IPS DF 6.9 (cell line): ENCODE measurements around the gene MCTS1.
"Not testable (repeated sequence)": the region's sequence is repeated elsewhere in the genome, so short reads cannot be mapped to it uniquely, and the experiment has no call there.

ENCODE experiments used
- DNase-seq: peaks from one replicate; pipeline ENCODE4 v3.0.0-alpha.2; 2013; ENCODE audit warnings: low read depth, low spot score
- H3K27ac ChIP-seq: one replicate; pipeline ENCODE4 v1.5.1; 2013; ENCODE audit warnings: low read length, control low read depth
- H3K27me3 ChIP-seq: 2 replicates; pipeline ENCODE4 v1.6.1; 2013; ENCODE audit warnings: mild to moderate bottlenecking, low read length; ENCODE audit not compliant: control insufficient read depth, insufficient read depth
- H3K36me3 ChIP-seq: 2 replicates; pipeline ENCODE4 v1.6.1; 2013; ENCODE audit warnings: low read length; ENCODE audit not compliant: control insufficient read depth, insufficient read depth
- H3K4me1 ChIP-seq: 2 replicates; pipeline ENCODE4 v1.6.1; 2013; ENCODE audit warnings: low read length; ENCODE audit not compliant: control insufficient read depth, insufficient read depth
- H3K4me3 ChIP-seq: 2 replicates; pipeline ENCODE4 v1.5.1; 2013; ENCODE audit warnings: mild to moderate bottlenecking, low read length
- H3K9me3 ChIP-seq: 2 replicates; pipeline ENCODE4 v1.6.1; 2013; ENCODE audit warnings: low read length, inconsistent platforms; ENCODE audit not compliant: control insufficient read depth, insufficient read depth
- WGBS: extraction: QIAGEN DNeasy Blood & Tissue Kit; methylation state at CpG from one replicate; pipeline ENCODE4 v1.1.7; 2013; ENCODE audit warnings: mixed read lengths, missing lambda C conversion rate; ENCODE audit not compliant: insufficient read length, insufficient coverage; 5-methylcytosine and 5-hydroxymethylcytosine counted together

Gene MCTS1

DNA sequence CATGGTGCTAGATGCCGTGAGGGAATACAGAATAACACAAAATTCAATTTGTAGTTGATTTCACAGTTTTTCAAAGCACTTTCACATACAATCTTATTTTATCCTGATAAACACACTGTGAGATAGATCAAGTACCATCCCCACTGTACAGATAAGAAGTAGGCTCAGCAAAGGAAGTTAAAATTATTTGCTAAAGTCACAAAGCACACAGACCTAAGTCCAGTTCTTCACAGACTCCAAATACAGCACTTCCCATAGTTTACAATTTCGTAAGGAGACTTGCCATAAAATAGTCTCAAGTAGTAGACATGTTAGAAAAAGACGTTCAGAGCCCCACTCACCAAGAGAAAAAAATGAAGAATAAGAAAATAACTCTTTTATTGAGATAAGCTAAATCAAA, 35.3 kb upstream of the MCTS1 start:
- Histone ChIP-seq H3K9me3 (no peaks in the 10 kb centered on the region), H3K27ac (no peak overlapping the region)
- no peak for DNase-seq

DNA sequence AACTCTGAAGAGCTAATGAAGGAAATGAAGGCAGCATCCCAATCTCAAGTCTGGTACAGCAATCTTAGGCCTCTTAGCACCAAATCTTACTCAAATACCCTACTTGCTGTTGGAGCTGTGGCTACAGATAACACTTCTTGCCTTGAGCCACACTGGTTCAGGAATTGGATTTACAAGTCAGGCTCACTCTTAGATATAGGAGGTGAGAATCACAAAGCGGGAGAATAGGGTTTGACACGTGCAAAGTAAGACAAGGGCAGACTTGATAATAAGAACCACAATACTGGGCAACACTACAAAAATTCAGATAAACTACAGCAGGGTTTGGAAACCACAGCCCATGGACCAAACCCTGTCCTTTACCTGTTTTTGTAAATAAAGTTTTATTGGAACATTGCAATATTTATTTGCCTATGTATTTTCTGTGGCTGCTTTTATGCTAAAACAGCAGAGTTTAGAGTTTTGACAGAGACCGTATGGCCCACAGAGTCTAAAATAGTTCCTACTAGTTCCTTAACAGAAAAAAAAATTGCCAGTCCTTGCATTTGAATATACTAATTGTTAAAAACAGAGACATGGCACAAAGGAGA, 33.8 kb upstream of the MCTS1 start:
- DNase-seq: no peak
- Histone ChIP-seq H3K27ac (no peak overlapping the region), H3K9me3 (no peaks in the 10 kb centered on the region), H3K4me1 (no peaks in the 10 kb centered on the region), H3K4me3 (no peak overlapping the region), H3K27me3 (no peaks in the 10 kb centered on the region), H3K36me3 (no peaks in the 10 kb centered on the region)
- no CpG with 5 or more reads among the region's 3 CpGs for WGBS

More for the DNA sequence above, 35.3 kb upstream of the MCTS1 start:
- Histone ChIP-seq H3K4me1 (no peaks in the 10 kb centered on the region), H3K27me3 (no peaks in the 10 kb centered on the region), H3K36me3 (no peaks in the 10 kb centered on the region), H3K4me3 (no peak overlapping the region)
- WGBS: no CpG with 5 or more reads among the region's 3 CpGs

DNA sequence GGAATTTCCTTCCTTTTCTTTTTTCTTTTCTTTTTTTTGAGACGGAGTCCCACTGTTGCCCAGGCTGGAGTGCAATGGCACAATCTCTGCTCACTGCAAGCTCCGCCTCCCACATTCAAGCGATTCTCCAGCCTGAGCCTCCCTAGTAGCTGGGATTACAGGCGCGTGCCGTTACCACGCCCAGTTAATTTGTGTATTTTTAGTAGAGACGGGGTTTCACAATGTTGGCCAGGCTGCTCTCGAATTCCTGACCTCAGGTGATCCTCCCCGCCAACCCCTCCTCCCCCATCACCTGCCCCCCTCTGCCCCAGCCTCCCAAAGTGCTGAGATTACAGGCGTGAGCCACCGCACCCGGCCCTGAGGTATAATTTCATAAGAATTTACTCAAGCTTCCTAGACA, 30.1 kb upstream of the MCTS1 start:
- not testable (repeated sequence) for H3K9me3 ChIP-seq, DNase-seq, H3K27ac ChIP-seq, H3K4me3 ChIP-seq, H3K36me3 ChIP-seq, H3K27me3 ChIP-seq, H3K4me1 ChIP-seq
- no CpG with 5 or more reads among the region's 13 CpGs for WGBS

DNA sequence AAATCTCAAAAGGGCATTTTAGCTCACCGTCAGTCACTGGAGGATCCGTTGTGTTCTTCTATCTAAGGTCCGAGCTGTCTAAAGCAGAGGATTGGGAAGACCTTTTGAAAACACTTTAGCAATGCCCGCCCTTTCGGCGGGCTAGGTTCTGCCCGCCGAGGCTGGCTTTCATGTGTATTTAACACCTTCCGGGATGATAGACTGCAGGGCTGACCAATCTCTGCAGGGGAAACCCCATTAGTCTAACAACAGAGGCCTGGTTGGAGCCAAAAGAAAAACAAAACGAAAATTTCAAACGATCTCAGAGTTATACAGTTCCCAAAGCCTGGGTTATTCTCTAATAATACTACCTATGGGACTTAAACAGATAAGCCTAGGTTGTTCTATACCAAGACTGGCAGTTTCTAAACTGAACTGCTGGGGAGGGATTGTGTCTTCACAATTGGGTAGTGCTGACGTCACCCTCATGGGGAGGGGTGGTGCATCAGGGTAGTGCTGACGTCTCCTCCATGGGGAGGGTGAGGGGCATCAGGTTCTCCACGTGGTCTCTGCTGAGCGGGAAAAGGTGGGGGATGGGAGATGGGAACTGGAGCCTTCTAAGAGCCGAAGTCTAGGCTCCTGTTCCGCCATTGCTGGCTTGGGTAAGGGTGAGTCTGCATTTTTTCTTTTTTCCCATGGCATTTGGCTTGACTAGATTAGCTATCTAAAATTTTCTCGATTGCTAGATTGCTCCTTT, 28.4 kb upstream of the MCTS1 start:
- Histone ChIP-seq H3K36me3 (no peaks in the 10 kb centered on the region), H3K9me3 (no peaks in the 10 kb centered on the region), H3K4me3 (no peak overlapping the region), H3K27me3 (no peaks in the 10 kb centered on the region), H3K4me1 (no peaks in the 10 kb centered on the region), H3K27ac (no peak overlapping the region)
- WGBS: no CpG with 5 or more reads among the region's 18 CpGs
- DNase-seq: no peak

DNA sequence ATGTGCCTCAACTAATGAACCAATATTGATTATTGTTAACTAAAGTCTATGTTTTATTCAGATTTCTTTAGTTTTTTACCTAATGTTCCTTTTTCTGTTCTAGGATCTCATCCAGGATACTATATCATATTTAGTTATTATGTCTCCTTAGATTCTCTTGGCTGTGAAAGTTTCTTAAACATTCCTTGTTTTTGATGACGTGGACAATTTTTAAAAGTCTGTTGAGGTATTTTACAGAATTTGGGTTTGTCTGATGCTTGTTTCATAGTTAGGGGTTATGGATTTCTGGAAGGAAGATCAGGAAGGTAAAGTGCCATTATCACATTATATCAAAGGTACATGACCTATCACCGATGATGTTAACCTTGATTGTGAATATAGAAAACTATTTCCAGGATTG, 18.2 kb upstream of the MCTS1 start:
- no CpG with 5 or more reads among the region's 2 CpGs for WGBS
- H3K4me3 ChIP-seq: no peak overlapping the region
- H3K36me3 ChIP-seq: no peaks in the 10 kb centered on the region

DNA sequence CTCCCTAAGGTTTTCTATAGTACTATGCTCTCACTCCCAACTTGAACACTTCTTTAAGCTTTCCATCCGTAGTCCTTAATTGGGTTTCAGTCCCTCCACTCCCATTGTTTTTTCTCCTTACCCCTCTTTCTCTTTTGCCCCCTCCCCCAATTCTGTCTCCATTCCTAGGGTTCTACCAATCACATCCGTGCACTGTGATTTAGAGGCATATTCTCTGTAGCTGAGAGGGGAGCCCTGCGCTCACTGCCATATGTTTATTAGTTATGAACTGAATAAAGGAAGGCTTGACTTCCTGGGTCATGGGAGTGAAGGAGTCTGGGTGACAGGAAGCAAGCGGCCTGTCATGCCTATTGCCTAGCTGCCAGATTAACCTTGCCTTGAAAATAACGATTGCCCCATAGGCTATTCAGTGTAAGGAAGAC, 471 bp downstream of the MCTS1 start:
- Histone ChIP-seq H3K27ac (no peak overlapping the region), H3K9me3 (no peaks in the 10 kb centered on the region), H3K4me1 (no peaks in the 10 kb centered on the region), H3K27me3 (no peaks in the 10 kb centered on the region), H3K4me3 (peak overlapping the region; percentile 76; the same call in 1 of the 2 replicates), H3K36me3 (no peaks in the 10 kb centered on the region)
- WGBS: no CpG with 5 or more reads among the region's 5 CpGs
- DNase-seq: no peak

More for the DNA sequence above, 18.2 kb upstream of the MCTS1 start:
- no peak for DNase-seq
- no peaks in the 10 kb centered on the region for H3K9me3 ChIP-seq
- no peaks in the 10 kb centered on the region for H3K4me1 ChIP-seq
- no peak overlapping the region for H3K27ac ChIP-seq
- H3K27me3 ChIP-seq: no peaks in the 10 kb centered on the region

DNA sequence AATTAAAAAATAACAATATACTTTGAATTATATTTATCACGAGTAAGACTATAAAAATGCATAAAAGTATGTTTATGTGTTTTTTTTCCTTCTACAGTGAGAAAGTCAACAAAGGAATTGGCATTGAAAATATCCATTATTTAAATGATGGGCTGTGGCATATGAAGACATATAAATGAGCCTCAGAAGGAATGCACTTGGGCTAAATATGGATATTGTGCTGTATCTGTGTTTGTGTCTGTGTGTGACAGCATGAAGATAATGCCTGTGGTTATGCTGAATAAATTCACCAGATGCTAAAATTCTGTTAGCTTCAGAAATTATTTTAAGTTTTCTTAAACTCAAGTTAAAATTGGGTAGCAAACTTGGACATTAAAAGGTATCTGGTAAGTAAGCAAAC, 8.2 kb downstream of the MCTS1 start:
- Histone ChIP-seq H3K9me3 (no peaks in the 10 kb centered on the region), H3K27me3 (no peaks in the 10 kb centered on the region), H3K4me3 (no peak overlapping the region), H3K36me3 (no peaks in the 10 kb centered on the region), H3K27ac (no peak overlapping the region), H3K4me1 (no peaks in the 10 kb centered on the region)
- no CpG with 5 or more reads among the region's 1 CpG for WGBS
- no peak for DNase-seq

DNA sequence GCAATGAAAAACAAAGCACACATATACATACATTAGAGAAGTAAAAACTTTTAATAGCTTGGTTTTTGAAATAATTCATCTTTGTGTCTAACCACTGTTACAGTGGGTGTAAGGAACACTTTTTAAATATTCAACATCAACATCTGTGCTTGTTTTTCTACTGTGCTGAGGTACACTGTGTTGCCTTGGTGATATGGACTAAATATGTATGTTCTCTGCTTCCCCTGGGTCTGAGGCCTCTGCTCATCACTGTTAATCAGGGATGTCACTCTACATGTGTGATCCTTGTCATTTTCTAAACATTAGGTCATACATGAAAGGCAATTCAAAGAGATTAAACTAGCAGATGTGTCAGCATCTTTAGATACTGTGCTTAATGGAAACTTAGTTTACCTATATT, 10.9 kb downstream of the MCTS1 start:
- H3K36me3 ChIP-seq: no peaks in the 10 kb centered on the region
- no peak for DNase-seq
- H3K4me3 ChIP-seq: no peak overlapping the region
- no peak overlapping the region for H3K27ac ChIP-seq
- no peaks in the 10 kb centered on the region for H3K9me3 ChIP-seq
- H3K4me1 ChIP-seq: no peaks in the 10 kb centered on the region
- no peaks in the 10 kb centered on the region for H3K27me3 ChIP-seq

DNA sequence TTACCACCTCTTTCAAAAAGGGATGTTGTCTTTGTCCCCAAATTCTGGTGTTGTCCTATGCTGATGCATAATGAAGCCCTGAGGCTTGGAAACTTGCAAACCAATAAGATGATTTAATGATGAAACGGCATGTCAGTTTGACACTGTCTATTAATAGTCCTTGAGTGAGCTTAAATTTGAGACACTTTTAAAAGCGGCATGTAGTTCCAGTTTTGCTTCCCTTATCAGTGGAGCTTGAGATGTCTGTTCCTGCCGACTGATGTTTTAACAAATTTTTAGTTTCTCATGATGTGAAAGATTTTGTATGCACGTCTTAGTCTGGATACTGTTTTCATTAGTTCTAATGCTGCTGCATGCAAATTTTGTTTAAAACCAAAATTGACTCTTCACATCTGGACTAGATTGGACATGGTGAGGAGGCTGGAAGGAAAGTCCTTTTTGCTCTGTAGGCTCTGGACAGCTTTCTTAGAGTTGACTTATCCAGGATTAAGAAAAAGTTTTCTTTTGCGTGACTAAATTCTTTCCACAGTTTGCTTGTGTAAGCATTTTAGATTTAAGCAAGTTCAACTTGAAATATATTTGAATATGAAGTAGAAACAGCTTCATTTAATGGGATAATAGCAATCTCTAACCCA, 14.2 kb downstream of the MCTS1 start:
- DNase-seq: no peak
- WGBS: no CpG with 5 or more reads among the region's 5 CpGs
- H3K27ac ChIP-seq: no peak overlapping the region

DNA sequence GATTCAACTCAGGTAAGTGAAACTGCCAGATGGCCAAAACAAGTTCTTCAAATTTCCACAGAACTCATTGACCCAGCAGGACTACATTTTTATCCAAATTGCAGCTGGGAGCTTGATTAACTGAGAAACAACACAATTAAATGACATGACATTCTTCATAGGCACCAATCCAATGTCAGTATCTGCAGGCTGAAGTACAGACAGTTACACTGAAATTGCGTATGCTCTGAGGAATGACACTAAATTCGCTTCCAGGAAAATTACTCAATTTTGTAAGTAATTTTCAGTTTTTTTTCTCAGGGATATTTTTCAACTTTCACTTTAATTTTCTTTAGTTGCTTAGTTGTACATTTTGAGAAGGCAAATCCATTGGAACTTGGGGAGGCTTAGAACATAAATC, 21.5 kb downstream of the MCTS1 start:
- H3K4me1 ChIP-seq: no peaks in the 10 kb centered on the region
- H3K27ac ChIP-seq: no peak overlapping the region
- no peaks in the 10 kb centered on the region for H3K27me3 ChIP-seq
- H3K36me3 ChIP-seq: no peaks in the 10 kb centered on the region
- no peaks in the 10 kb centered on the region for H3K9me3 ChIP-seq
- DNase-seq: no peak
- no peak overlapping the region for H3K4me3 ChIP-seq
- no CpG with 5 or more reads among the region's 2 CpGs for WGBS

More for the DNA sequence above, 14.2 kb downstream of the MCTS1 start:
- H3K27me3 ChIP-seq: no peaks in the 10 kb centered on the region
- no peaks in the 10 kb centered on the region for H3K4me1 ChIP-seq
- H3K4me3 ChIP-seq: no peak overlapping the region
- no peaks in the 10 kb centered on the region for H3K36me3 ChIP-seq
- no peaks in the 10 kb centered on the region for H3K9me3 ChIP-seq
